Endothelial cell of umbilical vein (primary cell): ENCODE data around the gene GRPEL1. TPM values are rescaled to one million over a fixed set of nuclear protein-coding genes. Genes with fewer than 3 reads are reported as not detected.

Experiments
- BruUV-seq: library from RNA; stranded (reverse); fragments of 400-500 nt; replicated peaks from 2 replicates; lab custom pipeline; 2021; lab: Mats Ljungman, UMichigan
- CTCF ChIA-PET: fragments of 300-600, 350-600 bp; sonication (Branson Sonifier 250); formaldehyde crosslinking; loops from one replicate; lab custom pipeline; 2021; ENCODE audit warnings: antibody characterized with exemption, inconsistent platforms; lab: Charles Lee
- POLR2A ChIA-PET: fragments of 300-600, 350-600 bp; sonication (Branson Sonifier 250); formaldehyde crosslinking; loops from one replicate; lab custom pipeline; 2021; ENCODE audit warnings: antibody characterized with exemption, inconsistent platforms; lab: Charles Lee
- DNase-seq: peaks from one replicate; pipeline ENCODE4 v3.0.0-alpha.2; 2011; ENCODE audit warnings: low read depth, low spot score
- FAIRE-seq: peaks from 2 replicates; lab custom pipeline; 2011; peaks lifted over from hg19 to GRCh38; lab: Jason Lieb, UNC
- H2AFZ ChIP-seq: 2 replicates; pipeline ENCODE4 v1.6.0; 2012; ENCODE audit warnings: low read depth, low read length, control low read depth, inconsistent platforms
- H3K27ac ChIP-seq: 2 replicates; pipeline ENCODE4 v1.5.1; 2011; ENCODE audit warnings: low read depth, mild to moderate bottlenecking, control low read depth, low read length, moderate library complexity; ENCODE audit not compliant: insufficient read depth
- H3K27me3 ChIP-seq, 2 experiments: 2 replicates each; pipeline versions ENCODE4 v1.6.0 to v1.6.1; 2011; ENCODE audit warnings: low read length in 2 of 2, mixed read lengths in 1 of 2; ENCODE audit not compliant: control insufficient read depth in 2 of 2, insufficient read depth in 2 of 2
- H3K36me3 ChIP-seq, 2 experiments: 2 replicates in 1 of 2; 3 replicates in 1 of 2; pipeline ENCODE4 v1.5.1; 2011; ENCODE audit warnings: low read length in 2 of 2, mild to moderate bottlenecking in 1 of 2, moderate library complexity in 1 of 2; ENCODE audit not compliant: control insufficient read depth in 2 of 2, insufficient read depth in 2 of 2; ENCODE audit errors: extremely low read depth in 1 of 2
- H3K4me1 ChIP-seq: 3 replicates; pipeline ENCODE4 v1.5.1; 2011; ENCODE audit warnings: mild to moderate bottlenecking, low read length; ENCODE audit not compliant: control insufficient read depth, insufficient read depth; ENCODE audit errors: extremely low read depth
- H3K4me2 ChIP-seq: 2 replicates; pipeline ENCODE4 v1.6.1; 2011; ENCODE audit warnings: low read length, control low read depth, mixed read lengths; ENCODE audit not compliant: insufficient read depth
- H3K4me3 ChIP-seq, 3 experiments: fragments of 200-600 bp in 1 of 3; sonication (generic), shearing (Covaris generic) in 1 of 3; replicated peaks in 1 of 3; 2 replicates each; pipeline ENCODE4 v1.5.1; 2011 to 2016; ENCODE audit warnings: control low read depth in 3 of 3, low read length in 3 of 3, mild to moderate bottlenecking in 2 of 3, inconsistent platforms in 1 of 3, low read depth in 1 of 3, moderate library complexity in 1 of 3; ENCODE audit not compliant: insufficient read depth in 1 of 3
- H3K79me2 ChIP-seq: 2 replicates; pipeline ENCODE4 v1.6.0; 2012; ENCODE audit warnings: low read length, inconsistent platforms; ENCODE audit not compliant: control insufficient read depth, insufficient read depth
- H3K9ac ChIP-seq: replicated peaks from 2 replicates; pipeline ENCODE3; 2011; ENCODE audit warnings: low read length, control low read depth; ENCODE audit not compliant: insufficient read depth; ENCODE audit errors: extremely low read depth
- H3K9me1 ChIP-seq: replicated peaks from 3 replicates; pipeline ENCODE4 v1.6.0; 2011; ENCODE audit warnings: mild to moderate bottlenecking, low read length; ENCODE audit not compliant: control insufficient read depth, insufficient read depth; ENCODE audit errors: extremely low read depth
- H3K9me3 ChIP-seq: replicated peaks from 2 replicates; pipeline ENCODE4 v1.5.1; 2012; ENCODE audit warnings: low read length, inconsistent platforms; ENCODE audit not compliant: control insufficient read depth, insufficient read depth
- H4K20me1 ChIP-seq: replicated peaks from 2 replicates; pipeline ENCODE3; 2011; ENCODE audit warnings: mild to moderate bottlenecking, low read length; ENCODE audit not compliant: control insufficient read depth, insufficient read depth; ENCODE audit errors: extremely low read depth
- CTCF ChIP-seq, 2 donors: IDR thresholded peaks; 1 replicate in 1 of 2; 2 replicates in 1 of 2; pipeline ENCODE4 v1.5.1; 2011; ENCODE audit warnings: low read length in 2 of 2, mild to moderate bottlenecking in 2 of 2, moderate library complexity in 2 of 2, control low read depth in 1 of 2, inconsistent platforms in 1 of 2, low read depth in 1 of 2; ENCODE audit not compliant: insufficient read depth in 1 of 2; ENCODE audit errors: extremely low read depth in 1 of 2
- EZH2 ChIP-seq: IDR thresholded peaks from 2 replicates; pipeline ENCODE4 v1.6.1; 2012; ENCODE audit warnings: borderline replicate concordance, low read depth, mild to moderate bottlenecking, moderate library complexity, low read length, inconsistent platforms; ENCODE audit not compliant: severe bottlenecking
- FOS ChIP-seq: IDR thresholded peaks from 2 replicates; pipeline ENCODE4 v1.6.1; 2011; ENCODE audit warnings: mild to moderate bottlenecking, low read length, moderate library complexity, borderline replicate concordance; ENCODE audit not compliant: insufficient read depth
- GATA2 ChIP-seq: IDR thresholded peaks from 2 replicates; pipeline ENCODE4 v1.7.0; 2011; ENCODE audit warnings: low read depth, mild to moderate bottlenecking, moderate library complexity, mixed read lengths, low read length; ENCODE audit not compliant: insufficient read length, insufficient read depth
- JUN ChIP-seq: IDR thresholded peaks from 2 replicates; pipeline ENCODE4 v1.6.1; 2011; ENCODE audit warnings: borderline replicate concordance, low read depth; ENCODE audit not compliant: insufficient read length, insufficient read depth
- MAX ChIP-seq: IDR thresholded peaks from 2 replicates; pipeline ENCODE4 v1.6.1; 2011; ENCODE audit not compliant: insufficient read depth, insufficient read length
- MYC ChIP-seq: IDR thresholded peaks from one replicate; pipeline ENCODE4 v1.6.1; 2011; ENCODE audit warnings: mild to moderate bottlenecking, low read depth, low read length
- POLR2A ChIP-seq: IDR thresholded peaks from 2 replicates; pipeline ENCODE4 v1.6.1; 2012; ENCODE audit warnings: low read depth, mild to moderate bottlenecking, control low read depth, low read length
- POLR2AphosphoS5 ChIP-seq: IDR thresholded peaks from 2 replicates; pipeline ENCODE4 v1.6.1; 2012; ENCODE audit warnings: low read depth, mild to moderate bottlenecking, control low read depth, low read length, moderate library complexity; ENCODE audit not compliant: insufficient read depth
- dilution Hi-C: fragments of 300-500 bp; cut with MboI; formaldehyde crosslinking; loops from one replicate; pipeline ENCODE4 v1.15.0; 2019; ENCODE audit warnings: low sequenced_read_pairs; ENCODE audit not compliant: extremely low pct_ligation_motif_present
- intact Hi-C: fragments of 100-400 bp; cut with micrococcal nuclease; formaldehyde crosslinking; loops from one replicate; pipeline ENCODE4 v1.10.0; 2022
- polyA plus RNA-seq, 4 experiments: library from polyadenylated mRNA; depleted of rRNA in 3 of 4; stranded (reverse) in 3 of 4; unstranded in 1 of 4; fragments of >200 nt; gene quantifications; 2 replicates each; pipeline versions ENCODE4 v1.2.1 to v1.2.3, GENCODE V29; 2011 to 2012; ENCODE audit warnings: missing spikeins in 1 of 4
- total RNA-seq: library from RNA; stranded (reverse); gene quantifications from 2 replicates; pipeline ENCODE4 v1.2.3, GENCODE V29; 2021

GRPEL1 gene
- total and polyA plus RNA-seq, 2 donors (not counting 3 experiments of a cell fraction or from before 2014, with no cell fraction given) = 17.3 to 42.6 TPM

- H2AFZ ChIP-seq = no peak overlapping the region
- no peaks in the 10 kb centered on the region for H4K20me1 ChIP-seq
- FAIRE-seq = no peak
- ChIA-PET POLR2A (no interaction called here), CTCF (interaction anchor here (1.0 kb wide), 1 partner anchor 129 kb away, joined by 3 read pairs; no protein-coding TSS in a partner anchor)
- no peaks in the 10 kb centered on the region for H3K9me3 ChIP-seq
- dilution Hi-C loops (no loop called here), intact Hi-C loops (no loop called here)
- H3K9ac ChIP-seq = no peak overlapping the region
- H3K4me1 ChIP-seq = peaks cover 8% of the 10 kb centered on the region
- no peaks in the 10 kb centered on the region for H3K9me1 ChIP-seq
- TF ChIP-seq CTCF (IDR thresholded peaks at IDR 0.05; ENCODE audit: extremely low read depth in 1 of 2, insufficient read depth in 1 of 2, low read depth in 1 of 2, low read length in 2 of 2) (no peak), MAX (no peak), JUN (no peak), FOS (no peak), EZH2 (no peak), MYC (no peak), POLR2A (no peak), POLR2AphosphoS5 (no peak), GATA2 (no peak)
- no peak overlapping the region for H3K27ac ChIP-seq
- no peak overlapping the region for H3K4me2 ChIP-seq
- BruUV-seq = no TSS peak
- no peak for DNase-seq
- peaks cover 0 to 2% of the 10 kb centered on the region in 2 experiments for H3K36me3 ChIP-seq
- no peaks in the 10 kb centered on the region for H3K27me3 ChIP-seq
- no peaks in the 10 kb centered on the region for H3K79me2 ChIP-seq
- no peak overlapping the region for H3K4me3 ChIP-seq
These were observed 30.4 kb downstream of the GRPEL1 start for GRCh38 chr4:7037425-7037824.
